Transverse colon (tissue), 4 donors: ENCODE results near the gene DIPK1B.

Experiments used
- CTCF ChIP-seq, 5 experiments: fragments of 200-600 bp in 3 of 5; fragments of 450-650 bp in 2 of 5; sonication (generic) in 3 of 5; IDR thresholded peaks; 1 replicate in 2 of 5; 2 replicates in 3 of 5; pipeline ENCODE4 v1.5.1; 2016 to 2017; ENCODE audit warnings: antibody characterized with exemption in 5 of 5, inconsistent platforms in 3 of 5, mild to moderate bottlenecking in 2 of 5, moderate library complexity in 1 of 5
- EP300 ChIP-seq: sonication (generic); formaldehyde crosslinking; IDR thresholded peaks from one replicate; pipeline ENCODE4 v1.6.1; 2017; ENCODE audit warnings: antibody characterized with exemption, low read depth
- POLR2AphosphoS5 ChIP-seq, 3 donors: sonication (generic); formaldehyde crosslinking; IDR thresholded peaks; one replicate each; pipeline ENCODE4 v1.6.1; 2016; ENCODE audit warnings: antibody characterized with exemption in 3 of 3

GRCh38 chr9:136720898-136721338 is 8.5 kb downstream of the DIPK1B start:
- TF ChIP-seq POLR2AphosphoS5 (IDR thresholded peaks at IDR 0.05) = no peak
- TF ChIP-seq CTCF (IDR thresholded peaks at IDR 0.05) = no peak
- no peak for TF ChIP-seq EP300
